ENCODE data around the gene ARHGAP6.
A peak's percentile ranks its signal among the peaks of the same experiment; 100 is the strongest.

ARHGAP6 gene

GRCh38 chrX:11407331-11408108 is 258.2 kb downstream of the ARHGAP6 start:
- TF ChIP-seq ZNF565 (CRISPR knock-in tag; conservative IDR thresholded peaks at IDR 0.05; ENCODE audit: low read depth) (no peak), CREB5 (CRISPR knock-in tag; IDR thresholded peaks at IDR 0.05; ENCODE audit: low read depth) (no peak), TSHZ2 (CRISPR knock-in tag; IDR thresholded peaks at IDR 0.05) (no peak), CSRNP3 (CRISPR knock-in tag; IDR thresholded peaks at IDR 0.05) (no peak), ARNTL (CRISPR knock-in tag; IDR thresholded peaks at IDR 0.05; ENCODE audit: borderline replicate concordance, low read depth) (no peak), OSR1 (CRISPR knock-in tag; IDR thresholded peaks at IDR 0.05) (no peak)
- no peak for ATAC-seq

GRCh38 chrX:11406109-11406765 is 259.5 kb downstream of the ARHGAP6 start:
- no peak for TF ChIP-seq POU6F1 (CRISPR knock-in tag; IDR thresholded peaks at IDR 0.05; ENCODE audit: borderline replicate concordance, low read depth)
- TF ChIP-seq ZNF70 (CRISPR knock-in tag; IDR thresholded peaks at IDR 0.05): no peak
- TF ChIP-seq ZNF8 (CRISPR knock-in tag; IDR thresholded peaks at IDR 0.05): no peak
- no peak for TF ChIP-seq TOX (CRISPR knock-in tag; IDR thresholded peaks at IDR 0.05; ENCODE audit: borderline replicate concordance)
- no peak for TF ChIP-seq ISL1 (CRISPR knock-in tag; IDR thresholded peaks at IDR 0.05)
- TF ChIP-seq CSDC2 (CRISPR knock-in tag; IDR thresholded peaks at IDR 0.05): no peak
- TF ChIP-seq ARNTL (CRISPR knock-in tag; IDR thresholded peaks at IDR 0.05; ENCODE audit: borderline replicate concordance, low read depth): no peak
- TF ChIP-seq ESRRG (CRISPR knock-in tag; IDR thresholded peaks at IDR 0.05): no peak
- peak; percentile 74 for ATAC-seq

- TF ChIP-seq POU6F1 (CRISPR knock-in tag; IDR thresholded peaks at IDR 0.05; ENCODE audit: borderline replicate concordance, low read depth) (no peak), ZNF8 (CRISPR knock-in tag; IDR thresholded peaks at IDR 0.05) (no peak), ESRRG (CRISPR knock-in tag; IDR thresholded peaks at IDR 0.05) (no peak), OSR1 (CRISPR knock-in tag; IDR thresholded peaks at IDR 0.05) (no peak)
- no peak for ATAC-seq
These were observed 262.1 kb downstream of the ARHGAP6 start for GRCh38 chrX:11403631-11404030.

- no peak for ATAC-seq
- TF ChIP-seq ESRRG (CRISPR knock-in tag; IDR thresholded peaks at IDR 0.05): no peak
- TF ChIP-seq PATZ1 (CRISPR knock-in tag; IDR thresholded peaks at IDR 0.05; ENCODE audit: borderline replicate concordance): no peak
- no peak for TF ChIP-seq ZC3H10 (CRISPR knock-in tag; IDR thresholded peaks at IDR 0.05)
These were observed 263.8 kb downstream of the ARHGAP6 start for GRCh38 chrX:11401966-11402365.
